8988T (cell line): ENCODE results near the gene ALDH1L1.

Experiments used
- DNase-seq: peaks from one replicate; pipeline ENCODE4 v3.0.0; 2011

Gene ALDH1L1

DNA sequence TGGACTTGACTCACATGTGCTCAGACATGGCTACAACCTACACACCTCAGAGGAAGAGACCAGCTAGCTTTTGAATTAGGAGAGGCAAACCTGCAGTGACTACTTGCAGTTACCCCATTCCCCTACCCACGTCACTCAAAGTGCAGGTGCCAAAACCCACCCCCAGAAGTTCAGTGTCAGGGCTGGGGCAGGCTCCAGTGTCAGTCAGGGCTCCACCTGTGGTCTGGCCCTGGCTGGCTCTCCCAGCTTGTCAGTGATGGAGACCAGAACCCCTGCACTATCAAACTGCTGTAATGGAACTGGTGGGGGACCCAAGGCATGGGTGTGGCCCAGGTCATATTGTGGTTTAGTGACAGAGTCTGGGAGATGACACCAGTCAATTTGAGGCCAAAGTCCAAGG, 63.9 kb downstream of the ALDH1L1 start:
- DNase-seq: no peak

DNA sequence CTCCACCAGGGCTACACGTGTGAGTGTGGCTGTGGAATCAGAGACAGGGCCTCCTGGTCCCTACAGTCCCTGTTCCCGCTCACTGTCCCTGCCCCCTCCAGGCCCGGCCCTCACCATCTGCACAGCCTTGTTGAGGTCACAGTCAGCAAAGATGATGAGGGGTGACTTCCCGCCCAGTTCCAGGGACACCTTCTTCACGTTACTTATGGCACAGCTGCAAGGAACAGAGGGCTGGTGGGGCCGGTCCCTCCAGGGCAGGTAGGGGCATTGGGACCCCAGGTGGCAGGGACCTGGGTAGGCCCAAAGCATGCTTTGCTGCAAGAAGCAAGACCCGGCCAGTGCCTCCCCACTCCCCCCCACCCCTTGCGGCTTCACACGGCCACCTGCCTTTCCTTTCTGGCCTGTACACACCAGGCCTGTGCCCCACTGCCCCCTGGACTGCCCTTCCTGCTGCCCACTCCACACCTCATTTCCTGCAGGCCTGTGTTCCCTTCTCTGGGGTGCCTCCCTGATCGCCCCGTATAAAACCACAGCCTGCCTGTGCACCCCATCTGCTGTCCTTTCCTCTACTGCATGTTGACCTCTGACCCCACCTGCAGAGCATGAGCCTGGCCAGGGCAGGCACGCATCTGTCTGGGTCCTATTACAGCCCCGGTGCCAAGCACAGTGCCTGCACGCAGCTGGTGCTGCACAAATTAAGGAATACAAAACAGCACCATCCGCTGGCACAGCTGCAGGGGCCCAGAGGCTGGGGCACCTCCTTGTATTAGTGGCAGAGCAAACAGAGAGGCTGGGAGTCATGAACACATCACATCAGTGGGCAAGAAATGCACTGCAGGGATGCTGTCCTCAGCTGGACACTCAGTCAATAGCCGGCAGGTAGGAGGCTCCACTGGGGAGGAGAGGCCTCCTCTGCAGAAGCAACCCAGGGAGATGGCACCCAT, 65.7 kb downstream of the ALDH1L1 start:
- no peak for DNase-seq

DNA sequence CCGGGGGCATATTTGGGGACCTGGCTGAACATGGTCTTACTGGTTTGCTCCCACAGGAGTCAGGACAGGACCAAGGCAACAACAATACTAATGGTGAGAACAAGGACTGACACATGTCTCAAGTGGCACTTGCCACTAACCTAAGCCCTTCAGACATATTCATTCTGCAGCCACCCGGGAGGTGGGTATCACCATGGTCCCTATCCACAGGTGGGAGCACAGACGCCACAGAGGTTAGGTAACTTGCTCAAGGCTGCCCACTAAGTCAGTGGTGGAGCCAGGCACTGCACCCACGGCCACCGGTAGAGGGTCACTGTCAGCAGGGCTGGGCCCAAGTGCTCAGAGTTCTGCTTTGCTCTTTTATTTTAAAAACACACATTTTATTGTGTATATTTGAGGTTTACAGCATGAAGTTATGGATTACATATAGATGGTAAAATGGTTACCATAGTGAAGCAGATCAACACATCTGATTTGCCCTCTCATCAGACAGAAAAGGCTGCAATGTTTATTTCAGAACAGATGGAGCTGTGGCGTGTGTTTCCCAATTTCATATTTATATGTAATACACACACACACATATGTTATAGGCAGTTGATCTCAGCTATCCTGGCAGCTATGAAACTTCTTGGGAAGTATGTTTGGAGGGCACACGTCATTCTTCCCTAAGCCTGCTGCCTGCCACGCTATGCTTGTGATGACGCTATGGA, 66.5 kb downstream of the ALDH1L1 start:
- peak; percentile 61 for DNase-seq

- no peak for DNase-seq
Measured at GRCh38 chr3:126113238-126113555, 67.2 kb downstream of the ALDH1L1 start.

GRCh38 chr3:126112531-126113237, 67.7 kb downstream of the ALDH1L1 start:
- DNase-seq: no peak

DNA sequence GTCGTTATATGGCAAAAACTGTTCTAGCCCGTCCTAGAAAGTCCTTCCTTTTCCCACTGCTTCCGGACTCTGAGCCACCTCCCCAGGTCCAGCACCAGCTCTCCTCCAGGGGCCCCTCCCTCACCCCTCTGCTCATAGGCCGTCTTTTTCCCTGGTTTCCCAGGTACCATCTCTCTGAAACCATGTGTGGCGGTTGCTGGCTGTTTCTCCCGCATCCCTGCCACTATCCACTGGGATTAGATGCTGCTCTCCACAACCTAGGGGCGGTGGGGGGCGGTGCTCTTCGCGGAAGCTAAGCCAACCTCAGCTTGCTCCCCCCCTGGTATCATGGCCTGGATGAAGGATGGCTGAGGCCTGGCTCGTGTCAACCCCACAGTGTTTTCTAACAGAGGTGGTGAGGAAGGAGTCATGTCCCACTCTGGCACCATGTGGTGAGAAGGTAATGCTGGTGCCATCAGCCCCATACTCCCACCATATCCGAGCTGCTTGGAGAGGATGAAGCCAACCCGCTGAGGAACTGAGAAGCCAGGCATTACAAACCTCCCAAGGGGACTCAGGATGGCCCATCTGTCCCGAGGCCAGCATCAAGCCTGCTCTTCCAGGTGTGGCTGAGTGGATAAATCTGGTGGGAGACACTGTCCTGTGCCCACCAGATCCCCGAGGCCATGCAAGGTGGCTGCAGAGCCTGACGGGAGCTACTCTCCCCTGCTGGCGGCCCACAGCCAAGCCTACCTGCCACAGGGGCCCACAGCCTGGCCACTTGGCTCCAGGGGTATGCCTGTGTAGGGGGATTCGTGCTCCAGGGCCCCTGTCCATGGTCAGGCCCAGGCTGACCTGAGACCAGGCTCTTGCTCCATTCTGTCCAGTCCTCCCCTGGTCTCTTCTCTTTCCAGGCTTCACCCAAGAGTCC, 68.6 kb downstream of the ALDH1L1 start:
- no peak for DNase-seq

DNA sequence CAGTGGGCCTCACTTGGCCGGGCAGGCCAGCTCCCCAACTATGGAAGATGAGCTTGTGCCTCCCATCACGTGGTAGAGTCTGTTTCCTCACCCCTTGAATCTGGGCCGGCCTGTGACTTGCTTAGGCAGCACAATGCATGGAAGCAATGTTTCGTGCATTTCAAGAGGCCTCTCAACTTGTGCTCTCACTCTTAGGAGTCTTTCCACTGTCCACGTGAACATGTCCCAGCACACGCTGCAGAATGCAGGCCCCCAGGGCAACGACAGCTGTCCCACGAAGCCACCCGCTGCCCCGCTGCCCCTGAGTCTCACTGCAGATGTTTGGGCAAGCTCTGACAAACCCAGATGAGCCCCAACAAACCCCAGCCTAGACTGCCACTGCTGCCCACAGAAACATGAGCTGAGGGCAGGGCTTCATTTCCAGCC, 69.2 kb downstream of the ALDH1L1 start:
- DNase-seq: no peak

GRCh38 chr3:126110431-126111125, 69.8 kb downstream of the ALDH1L1 start:
- DNase-seq: no peak

- no peak for DNase-seq
Measured at GRCh38 chr3:126109880-126110235, 70.5 kb downstream of the ALDH1L1 start.

DNA sequence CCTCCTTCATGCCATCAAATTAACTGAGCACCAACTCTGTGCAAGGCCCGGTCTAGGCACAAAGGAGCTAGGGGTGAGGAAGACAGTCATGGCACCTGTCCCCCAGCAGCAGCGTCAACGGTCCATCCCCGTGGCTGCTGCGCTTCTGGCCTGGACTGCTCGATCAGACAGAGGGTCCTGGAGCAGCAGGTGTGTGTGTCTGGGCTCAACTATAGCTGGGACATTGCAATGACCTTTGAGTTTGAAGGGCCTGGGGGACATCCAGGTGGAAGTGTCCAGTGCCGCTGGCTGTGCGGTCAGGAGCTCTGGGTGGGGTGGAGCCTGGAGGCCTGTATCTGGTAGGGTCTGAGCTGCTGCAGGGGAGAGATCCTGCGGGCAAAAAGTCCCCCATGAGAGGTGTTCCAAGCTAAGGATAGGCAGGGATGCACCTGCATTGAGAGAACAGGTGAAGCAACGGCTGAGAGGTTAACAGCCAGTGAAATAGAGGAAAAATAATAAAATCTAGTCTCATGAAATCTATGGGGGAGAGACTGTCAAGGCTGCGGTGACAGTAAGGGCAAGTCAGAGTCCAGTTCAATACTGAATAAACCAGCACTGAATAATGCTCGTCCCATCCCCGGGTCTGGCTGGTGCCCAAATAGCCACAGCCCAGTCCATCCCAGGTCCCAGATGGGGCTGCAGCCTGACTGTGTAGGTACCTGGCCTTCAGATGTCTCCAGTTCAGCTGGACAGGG, 71.1 kb downstream of the ALDH1L1 start:
- DNase-seq: no peak

DNA sequence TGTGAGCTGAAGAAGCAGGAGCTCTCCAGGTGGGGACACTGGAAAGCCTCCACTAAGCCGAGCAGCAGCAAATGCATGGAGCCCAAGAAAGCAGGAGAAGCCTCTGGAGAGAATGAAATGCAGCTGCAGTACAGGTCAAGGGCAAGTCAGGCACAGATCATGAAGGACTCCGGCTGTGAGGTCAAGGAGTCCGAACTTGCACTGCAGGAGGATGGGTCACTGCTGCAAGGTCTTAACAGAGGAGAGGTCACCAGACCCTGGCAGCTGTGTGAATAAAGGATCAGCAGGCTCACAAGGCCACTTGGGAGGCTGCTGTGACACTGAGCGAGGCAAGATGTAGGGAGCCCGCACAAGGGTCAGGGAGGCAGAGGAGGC, 71.7 kb downstream of the ALDH1L1 start:
- no peak for DNase-seq

DNA sequence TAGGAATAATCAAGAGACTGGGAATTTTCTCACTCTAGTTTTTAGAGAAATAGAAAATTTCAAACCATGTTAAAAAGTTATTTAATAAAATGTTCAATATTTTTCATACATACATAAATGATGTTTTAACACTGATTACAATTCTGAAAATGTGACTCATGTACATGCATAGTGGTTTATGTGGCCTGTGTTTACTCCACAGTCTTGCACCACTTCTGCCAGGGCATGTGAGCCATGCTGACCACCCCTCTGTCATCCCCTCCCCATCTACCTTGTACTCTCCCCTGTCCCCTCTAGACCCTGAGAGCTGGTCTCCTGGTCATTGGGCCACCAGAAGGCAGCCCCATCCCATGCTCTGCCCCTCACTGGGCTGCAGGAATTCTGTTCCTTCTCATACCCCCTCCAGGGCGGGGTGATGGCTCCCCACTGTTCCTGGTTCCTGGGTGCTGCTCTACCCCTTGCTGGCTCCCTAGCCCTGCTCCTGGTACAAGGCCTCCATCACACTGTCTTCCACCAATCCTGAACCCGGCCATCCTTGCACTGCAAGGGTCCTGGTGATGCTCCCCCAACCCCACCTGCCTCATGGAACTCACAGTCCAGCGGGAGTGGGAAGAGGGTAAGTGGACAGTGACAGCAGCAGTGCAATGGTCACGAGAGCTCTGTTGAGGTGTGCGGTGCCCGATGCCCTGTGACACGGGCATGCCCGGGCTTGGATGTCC, 72.3 kb downstream of the ALDH1L1 start:
- no peak for DNase-seq

- DNase-seq: no peak
Measured at GRCh38 chr3:126107203-126107939, 73.0 kb downstream of the ALDH1L1 start.

GRCh38 chr3:126106336-126107202, 73.8 kb downstream of the ALDH1L1 start:
- no peak for DNase-seq

GRCh38 chr3:126105691-126106187, 74.6 kb downstream of the ALDH1L1 start:
- DNase-seq: no peak

- no peak for DNase-seq
Measured at GRCh38 chr3:126104742-126105605, 75.4 kb downstream of the ALDH1L1 start.

DNA sequence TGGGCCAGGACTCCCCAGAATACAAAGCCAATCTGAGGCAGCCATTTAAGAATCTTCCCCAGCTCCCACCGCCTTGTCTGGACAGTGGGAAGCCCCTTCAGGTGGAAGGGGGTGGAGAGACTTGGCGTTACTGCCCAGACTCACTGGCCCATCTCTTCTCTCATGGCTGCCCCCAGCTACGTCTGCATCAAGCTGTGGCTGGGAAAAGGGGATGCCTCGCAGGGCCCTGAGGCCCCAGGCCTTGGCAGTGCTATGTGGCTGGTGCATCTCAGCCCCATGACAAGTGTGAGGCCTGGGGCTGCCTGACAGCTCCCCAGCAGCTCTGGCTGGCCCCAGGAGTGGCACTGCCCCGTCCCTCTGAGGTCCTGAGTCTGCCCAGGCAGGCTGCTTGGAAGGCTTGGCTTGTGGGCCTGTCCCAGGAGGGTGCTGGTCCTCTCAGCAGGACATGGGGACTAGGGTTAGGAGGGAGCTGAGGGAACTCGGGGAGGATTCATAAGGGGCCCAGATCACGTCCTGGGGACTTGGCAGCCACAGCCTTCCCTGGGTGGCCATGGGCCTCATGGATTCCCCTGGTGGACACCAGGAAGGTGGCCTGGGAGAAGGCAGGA, 76.3 kb downstream of the ALDH1L1 start:
- no peak for DNase-seq
